ENCODE data around the gene PRRX1.

Gene PRRX1

DNA sequence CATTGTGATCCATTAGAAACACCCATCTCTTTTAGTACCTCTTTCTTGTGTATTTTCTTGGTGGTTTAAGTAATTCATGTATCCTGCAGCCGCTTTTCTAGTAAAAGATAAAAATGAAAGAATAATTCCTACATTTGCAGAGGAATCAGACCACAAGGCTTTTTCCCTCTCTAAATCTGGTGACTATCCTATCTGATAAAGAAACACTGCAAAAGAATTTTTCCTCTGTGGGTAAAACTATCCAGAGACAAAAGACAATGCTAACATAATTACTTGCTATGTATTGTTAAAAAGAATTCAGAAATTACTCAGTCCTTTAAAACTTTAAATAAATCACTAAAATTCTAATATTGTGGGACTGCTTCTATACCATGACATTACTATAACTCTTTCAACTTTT is 51.0 kb downstream of the PRRX1 start:
- TF ChIP-seq, protein P1, sequence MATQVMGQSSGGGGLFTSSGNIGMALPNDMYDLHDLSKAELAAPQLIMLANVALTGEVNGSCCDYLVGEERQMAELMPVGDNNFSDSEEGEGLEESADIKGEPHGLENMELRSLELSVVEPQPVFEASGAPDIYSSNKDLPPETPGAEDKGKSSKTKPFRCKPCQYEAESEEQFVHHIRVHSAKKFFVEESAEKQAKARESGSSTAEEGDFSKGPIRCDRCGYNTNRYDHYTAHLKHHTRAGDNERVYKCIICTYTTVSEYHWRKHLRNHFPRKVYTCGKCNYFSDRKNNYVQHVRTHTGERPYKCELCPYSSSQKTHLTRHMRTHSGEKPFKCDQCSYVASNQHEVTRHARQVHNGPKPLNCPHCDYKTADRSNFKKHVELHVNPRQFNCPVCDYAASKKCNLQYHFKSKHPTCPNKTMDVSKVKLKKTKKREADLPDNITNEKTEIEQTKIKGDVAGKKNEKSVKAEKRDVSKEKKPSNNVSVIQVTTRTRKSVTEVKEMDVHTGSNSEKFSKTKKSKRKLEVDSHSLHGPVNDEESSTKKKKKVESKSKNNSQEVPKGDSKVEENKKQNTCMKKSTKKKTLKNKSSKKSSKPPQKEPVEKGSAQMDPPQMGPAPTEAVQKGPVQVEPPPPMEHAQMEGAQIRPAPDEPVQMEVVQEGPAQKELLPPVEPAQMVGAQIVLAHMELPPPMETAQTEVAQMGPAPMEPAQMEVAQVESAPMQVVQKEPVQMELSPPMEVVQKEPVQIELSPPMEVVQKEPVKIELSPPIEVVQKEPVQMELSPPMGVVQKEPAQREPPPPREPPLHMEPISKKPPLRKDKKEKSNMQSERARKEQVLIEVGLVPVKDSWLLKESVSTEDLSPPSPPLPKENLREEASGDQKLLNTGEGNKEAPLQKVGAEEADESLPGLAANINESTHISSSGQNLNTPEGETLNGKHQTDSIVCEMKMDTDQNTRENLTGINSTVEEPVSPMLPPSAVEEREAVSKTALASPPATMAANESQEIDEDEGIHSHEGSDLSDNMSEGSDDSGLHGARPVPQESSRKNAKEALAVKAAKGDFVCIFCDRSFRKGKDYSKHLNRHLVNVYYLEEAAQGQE (IDR thresholded peaks at IDR 0.05; ENCODE audit: low read depth) = no peak
- no peak for TF ChIP-seq CEBPB (IDR thresholded peaks at IDR 0.05)

DNA sequence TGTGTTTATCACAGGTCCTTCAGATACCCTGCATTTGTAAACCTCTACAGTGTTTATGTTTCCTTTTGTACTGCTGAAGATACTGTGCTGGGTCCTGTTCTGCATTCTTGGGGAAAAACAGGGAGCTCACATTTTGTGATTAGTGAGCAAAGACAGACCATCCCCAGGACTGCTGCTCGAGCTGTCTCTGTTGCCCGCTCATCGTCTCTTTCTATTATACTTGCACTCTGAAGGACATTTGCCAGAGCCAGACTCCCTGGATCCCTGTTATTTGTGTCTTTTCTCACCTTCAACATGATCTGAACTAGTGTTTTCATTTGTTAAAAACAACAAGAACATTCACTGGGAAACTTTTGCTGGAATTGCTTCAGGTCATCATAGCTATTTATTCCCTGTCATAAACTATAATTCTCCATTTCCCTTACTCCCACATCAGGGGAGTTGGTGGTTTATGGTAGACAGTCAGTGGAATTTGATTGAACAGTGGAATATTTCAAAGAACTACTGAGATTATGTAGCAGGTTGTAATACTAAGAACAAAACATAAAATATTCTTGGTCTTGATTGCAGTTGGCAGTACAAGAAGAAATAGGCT is 53.0 kb downstream of the PRRX1 start:
- no peak for TF ChIP-seq TAF1 (IDR thresholded peaks at IDR 0.05; ENCODE audit: low read depth)
- TF ChIP-seq, protein P2, sequence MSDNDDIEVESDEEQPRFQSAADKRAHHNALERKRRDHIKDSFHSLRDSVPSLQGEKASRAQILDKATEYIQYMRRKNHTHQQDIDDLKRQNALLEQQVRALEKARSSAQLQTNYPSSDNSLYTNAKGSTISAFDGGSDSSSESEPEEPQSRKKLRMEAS (IDR thresholded peaks at IDR 0.05) = no peak
- no peak for TF ChIP-seq CREB1 (IDR thresholded peaks at IDR 0.05; ENCODE audit: low read depth)
- TF ChIP-seq TCF12 (IDR thresholded peaks at IDR 0.05; ENCODE audit: low read depth) = no peak
- no peak for TF ChIP-seq EP300 (IDR thresholded peaks at IDR 0.05; ENCODE audit: borderline replicate concordance)
- no peak for TF ChIP-seq RAD21 (IDR thresholded peaks at IDR 0.05; ENCODE audit: low read depth)
- no peak for TF ChIP-seq ZBTB7A (IDR thresholded peaks at IDR 0.05; ENCODE audit: low read depth)
- TF ChIP-seq, protein P1 (IDR thresholded peaks at IDR 0.05; ENCODE audit: low read depth) = no peak

DNA sequence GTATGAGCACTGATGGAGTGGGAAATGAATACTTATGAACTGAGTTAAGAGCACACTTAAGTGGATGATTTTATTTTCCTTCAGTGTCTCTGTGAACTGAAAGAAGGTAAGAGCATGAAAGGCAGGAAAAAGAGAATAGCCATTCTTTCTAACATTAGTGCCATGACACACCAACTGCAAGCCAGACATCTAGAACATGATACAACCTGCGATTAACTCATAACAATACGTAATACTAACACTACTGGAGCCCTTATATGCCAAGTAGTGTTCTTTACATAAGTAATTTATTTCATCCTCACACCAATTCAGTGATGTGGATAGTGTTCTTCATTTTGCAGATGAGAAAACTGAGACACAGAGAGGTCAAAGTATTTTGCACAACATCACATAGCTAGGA is 56.7 kb downstream of the PRRX1 start:
- TF ChIP-seq YY1 (IDR thresholded peaks at IDR 0.05; ENCODE audit: low read depth) (no peak), EGR1 (IDR thresholded peaks at IDR 0.05) (no peak), TAF1 (IDR thresholded peaks at IDR 0.05; ENCODE audit: low read depth) (no peak), ZBTB7A (IDR thresholded peaks at IDR 0.05; ENCODE audit: low read depth) (no peak), CEBPB (IDR thresholded peaks at IDR 0.05) (no peak), CREB1 (IDR thresholded peaks at IDR 0.05; ENCODE audit: low read depth) (no peak)
- TF ChIP-seq, protein P2 (IDR thresholded peaks at IDR 0.05) = no peak

DNA sequence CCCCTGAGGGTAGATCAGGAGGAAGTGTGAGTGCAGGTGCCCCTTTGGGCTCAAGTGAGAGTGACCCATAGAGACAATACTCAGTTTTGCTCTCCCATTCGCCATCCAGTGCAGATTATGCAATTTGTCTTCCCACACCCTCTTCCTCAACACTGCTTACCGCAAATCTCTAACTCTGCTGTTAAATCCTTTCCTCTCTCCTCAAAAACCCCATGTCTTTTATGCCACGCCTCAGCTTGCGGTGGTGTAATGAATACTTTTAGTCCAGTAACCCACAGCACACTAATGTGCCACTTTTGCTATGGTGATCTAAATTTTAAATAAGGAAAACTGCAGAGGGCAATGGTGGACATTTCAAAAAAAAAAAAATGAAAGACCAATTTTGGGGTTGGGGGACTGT is 57.7 kb downstream of the PRRX1 start:
- TF ChIP-seq TCF12 (IDR thresholded peaks at IDR 0.05; ENCODE audit: low read depth) = no peak
- no peak for TF ChIP-seq YY1 (IDR thresholded peaks at IDR 0.05; ENCODE audit: low read depth)
- TF ChIP-seq TEAD4 (IDR thresholded peaks at IDR 0.05) = no peak
- no peak for TF ChIP-seq RAD21 (IDR thresholded peaks at IDR 0.05; ENCODE audit: low read depth)
- TF ChIP-seq TAF1 (IDR thresholded peaks at IDR 0.05; ENCODE audit: low read depth) = no peak
- TF ChIP-seq, protein P2 (IDR thresholded peaks at IDR 0.05) = no peak
- no peak for TF ChIP-seq ZBTB7A (IDR thresholded peaks at IDR 0.05; ENCODE audit: low read depth)
- TF ChIP-seq FOXM1 (IDR thresholded peaks at IDR 0.05; ENCODE audit: borderline replicate concordance, low read depth) = no peak
- TF ChIP-seq NFIC (IDR thresholded peaks at IDR 0.05) = no peak
- no peak for TF ChIP-seq CEBPB (IDR thresholded peaks at IDR 0.05)
- TF ChIP-seq, protein P3, sequence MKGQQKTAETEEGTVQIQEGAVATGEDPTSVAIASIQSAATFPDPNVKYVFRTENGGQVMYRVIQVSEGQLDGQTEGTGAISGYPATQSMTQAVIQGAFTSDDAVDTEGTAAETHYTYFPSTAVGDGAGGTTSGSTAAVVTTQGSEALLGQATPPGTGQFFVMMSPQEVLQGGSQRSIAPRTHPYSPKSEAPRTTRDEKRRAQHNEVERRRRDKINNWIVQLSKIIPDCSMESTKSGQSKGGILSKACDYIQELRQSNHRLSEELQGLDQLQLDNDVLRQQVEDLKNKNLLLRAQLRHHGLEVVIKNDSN (IDR thresholded peaks at IDR 0.05) = no peak
- TF ChIP-seq, protein P1 (IDR thresholded peaks at IDR 0.05; ENCODE audit: low read depth) = no peak
- no peak for TF ChIP-seq CREB1 (IDR thresholded peaks at IDR 0.05; ENCODE audit: low read depth)

DNA sequence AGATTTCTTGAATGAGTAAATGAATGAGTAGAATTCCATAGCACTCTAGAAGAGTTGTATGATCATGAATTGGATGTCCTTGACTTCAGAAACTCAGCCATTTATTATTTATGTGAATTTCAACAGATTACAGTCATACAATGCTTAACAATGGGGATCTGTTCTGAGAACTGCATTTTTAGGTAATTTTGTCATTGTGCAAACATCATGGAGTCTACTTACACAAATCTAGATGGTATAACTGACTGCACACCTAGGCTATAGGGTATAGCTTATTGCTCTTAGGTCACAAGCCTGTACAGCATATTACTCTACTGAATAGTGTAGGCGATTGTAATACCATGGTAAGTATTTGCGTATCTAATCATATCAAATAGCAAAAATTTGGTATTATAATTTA is 59.6 kb downstream of the PRRX1 start:
- TF ChIP-seq RAD21 (IDR thresholded peaks at IDR 0.05; ENCODE audit: low read depth) = no peak
- TF ChIP-seq, protein P2 (IDR thresholded peaks at IDR 0.05) = no peak
- no peak for TF ChIP-seq FOXM1 (IDR thresholded peaks at IDR 0.05; ENCODE audit: borderline replicate concordance, low read depth)
- TF ChIP-seq CEBPB (IDR thresholded peaks at IDR 0.05) = no peak
- no peak for TF ChIP-seq TCF12 (IDR thresholded peaks at IDR 0.05; ENCODE audit: low read depth)
- no peak for TF ChIP-seq NFIC (IDR thresholded peaks at IDR 0.05)
- TF ChIP-seq, protein P3 (IDR thresholded peaks at IDR 0.05) = no peak
- TF ChIP-seq EP300 (IDR thresholded peaks at IDR 0.05; ENCODE audit: borderline replicate concordance) = no peak
- TF ChIP-seq YY1 (IDR thresholded peaks at IDR 0.05; ENCODE audit: low read depth) = no peak
- no peak for TF ChIP-seq TAF1 (IDR thresholded peaks at IDR 0.05; ENCODE audit: low read depth)
- no peak for TF ChIP-seq EGR1 (IDR thresholded peaks at IDR 0.05)
- no peak for TF ChIP-seq TEAD4 (IDR thresholded peaks at IDR 0.05)
- TF ChIP-seq CREB1 (IDR thresholded peaks at IDR 0.05; ENCODE audit: low read depth) = no peak
- no peak for TF ChIP-seq ZBTB7A (IDR thresholded peaks at IDR 0.05; ENCODE audit: low read depth)
- TF ChIP-seq, protein P1 (IDR thresholded peaks at IDR 0.05; ENCODE audit: low read depth) = no peak
